GM12878 (cell line): ENCODE results near the gene LOX. TPM values are rescaled to one million over a fixed set of nuclear protein-coding genes. Genes with fewer than 3 reads are reported as not detected.

Source experiments
- ATAC-seq: fragments of 200-7000 bp; cut with Tn5 transposase; 3 replicates; pipeline ENCODE4 v1.9.1; 2020; ENCODE audit warnings: mild to moderate bottlenecking, moderate library complexity
- BruUV-seq: library from RNA; stranded (reverse); fragments of 400-500 nt; replicated peaks from 2 replicates; lab custom pipeline; 2021; lab: Mats Ljungman, UMichigan
- CTCF ChIA-PET: fragments of 300-600 bp; sonication (Branson Sonifier 250); formaldehyde crosslinking; extraction: SDS; loops from one replicate; lab custom pipeline; 2021; ENCODE audit warnings: inconsistent platforms; lab: Yijun Ruan, JAX
- POLR2A ChIA-PET: fragments of 350-600 bp; formaldehyde crosslinking; extraction: SDS; loops from one replicate; lab custom pipeline; 2021; ENCODE audit warnings: inconsistent platforms; lab: Charles Lee
- RAD21 ChIA-PET: fragments of 300-600 bp; sonication (Branson Sonifier 250); formaldehyde crosslinking; loops from one replicate; lab custom pipeline; 2023; ENCODE audit warnings: antibody characterized with exemption; ENCODE audit not compliant: unreplicated experiment; lab: Charles Lee
- SMC1A ChIA-PET: fragments of 300-600 bp; sonication (Branson Sonifier 250); formaldehyde crosslinking; loops from one replicate; lab custom pipeline; 2023; ENCODE audit not compliant: unreplicated experiment, uncharacterized antibody; lab: Charles Lee
- DNase-seq: peaks from one replicate; pipeline ENCODE4 v3.0.0-alpha.2; 2011; ENCODE audit warnings: low read depth, low spot score
- FAIRE-seq: peaks from 3 replicates; lab custom pipeline; 2011; peaks lifted over from hg19 to GRCh38; lab: Jason Lieb, UNC
- H2AFZ ChIP-seq: 2 replicates; pipeline ENCODE4 v1.6.0; 2011; ENCODE audit warnings: low read depth, low read length, control low read depth; ENCODE audit not compliant: control insufficient read depth
- H3K27ac ChIP-seq: 2 replicates; pipeline ENCODE4 v1.5.1; 2011; ENCODE audit warnings: control low read depth; ENCODE audit not compliant: control insufficient read depth, insufficient read depth
- H3K27me3 ChIP-seq, 2 experiments: replicated peaks in 1 of 2; 2 replicates each; pipeline versions ENCODE4 v1.6.0 to v1.6.1; 2011; ENCODE audit warnings: low read length in 1 of 2; ENCODE audit not compliant: control insufficient read depth in 2 of 2, insufficient read depth in 2 of 2
- H3K36me3 ChIP-seq, 2 experiments: 2 replicates each; pipeline ENCODE4 v1.5.1; 2011; ENCODE audit warnings: low read length in 1 of 2; ENCODE audit not compliant: control insufficient read depth in 2 of 2, insufficient read depth in 2 of 2
- H3K4me1 ChIP-seq: 2 replicates; pipeline ENCODE4 v1.6.1; 2011; ENCODE audit warnings: mild to moderate bottlenecking, low read length, moderate library complexity, mixed read lengths; ENCODE audit not compliant: control insufficient read depth, insufficient read depth
- H3K4me2 ChIP-seq: 2 replicates; pipeline ENCODE4 v1.6.0; 2011; ENCODE audit warnings: control low read depth; ENCODE audit not compliant: control insufficient read depth, insufficient read depth
- H3K4me3 ChIP-seq: fragments of 200-600 bp; sonication (generic); 2 replicates; pipeline ENCODE4 v1.5.1; 2016
- H3K79me2 ChIP-seq: 2 replicates; pipeline ENCODE4 v1.6.0; 2011; ENCODE audit warnings: low read length; ENCODE audit not compliant: control insufficient read depth, insufficient read depth
- H3K9ac ChIP-seq: 2 replicates; pipeline ENCODE4 v1.8.0; 2011; ENCODE audit warnings: low read length, control low read depth, mixed read lengths; ENCODE audit not compliant: control insufficient read depth, insufficient read depth
- H3K9me3 ChIP-seq: replicated peaks from 3 replicates; pipeline ENCODE4 v1.5.1; 2011; ENCODE audit warnings: mild to moderate bottlenecking, low read length; ENCODE audit not compliant: control insufficient read depth, insufficient read depth
- H4K20me1 ChIP-seq: 2 replicates; pipeline ENCODE4 v1.6.0; 2011; ENCODE audit not compliant: control insufficient read depth, insufficient read depth
- BMI1 ChIP-seq: fragments of 450-650 bp; IDR thresholded peaks from 2 replicates; pipeline ENCODE4 v1.6.1; 2016; ENCODE audit warnings: mild to moderate bottlenecking, moderate library complexity, borderline replicate concordance
- CHD4 ChIP-seq: fragments of 200-600 bp; sonication (generic); IDR thresholded peaks from 2 replicates; pipeline ENCODE4 v1.6.1; 2016; ENCODE audit warnings: mild to moderate bottlenecking
- NRF1 ChIP-seq: conservative IDR thresholded peaks from 2 replicates; pipeline ENCODE4 v1.6.1; 2011; ENCODE audit warnings: mild to moderate bottlenecking, low read depth, low read length, improper control_type of control experiment
- ZNF274 ChIP-seq: IDR thresholded peaks from one replicate; pipeline ENCODE4 v1.8.0; 2011; ENCODE audit not compliant: insufficient read length, insufficient read depth
- ZNF384 ChIP-seq: IDR thresholded peaks from 2 replicates; pipeline ENCODE4 v1.6.1; 2012; ENCODE audit warnings: low read depth, mild to moderate bottlenecking, low read length, improper control_type of control experiment, borderline replicate concordance
- ZNF622 ChIP-seq: fragments of 450-650 bp; IDR thresholded peaks from 2 replicates; pipeline ENCODE4 v1.6.1; 2017; ENCODE audit warnings: mild to moderate bottlenecking, inconsistent platforms
- WGBS: methylation state at CpG from one replicate; pipeline ENCODE4 v1.1.6; 2016; ENCODE audit warnings: low lambda C conversion rate; ENCODE audit not compliant: insufficient replicate concordance, insufficient coverage; ENCODE audit errors: missing lambda C conversion rate; 5-methylcytosine and 5-hydroxymethylcytosine counted together
- in situ Hi-C: fragments of 300-500 bp; cut with MboI; formaldehyde crosslinking; loops from 9 replicates; pipeline ENCODE4 v1.14.3; 2018; ENCODE audit warnings: mixed read lengths
- intact Hi-C: fragments of 100-400 bp; cut with micrococcal nuclease; formaldehyde crosslinking; loops from one replicate; pipeline ENCODE4 v1.14.2; 2022; ENCODE audit not compliant: unreplicated experiment
- polyA plus RNA-seq, 11 experiments: library from polyadenylated mRNA; depleted of rRNA in 4 of 11; unstranded in 6 of 11; stranded (reverse) in 5 of 11; fragments of >200 nt; fragmentation: Nextera tagmentation in 4 of 11; fragmentation: Illumina TruSeq in 1 of 11; extraction: Ambion mirVana in 4 of 11; extraction: Trizol in 1 of 11; gene quantifications; 1 replicate in 1 of 11; 2 replicates in 10 of 11; pipeline versions ENCODE4 v1.2.1 to v1.2.3, GENCODE V29; 2011 to 2016; ENCODE audit warnings: inconsistent platforms in 2 of 11, missing spikeins in 2 of 11, low read depth in 1 of 11
- total RNA-seq, 4 experiments: library from RNA; depleted of rRNA in 3 of 4; stranded (reverse); fragments of >200 nt in 3 of 4; fragmentation: Illumina TruSeq in 1 of 4; extraction: Trizol in 1 of 4; gene quantifications; 2 replicates each; pipeline versions ENCODE4 v1.2.1 to v1.2.3, GENCODE V29; 2013 to 2021
- TF ChIP-seq, protein P1 (sequence below): IDR thresholded peaks from 2 replicates; pipeline ENCODE4 v1.6.1; 2011; ENCODE audit warnings: borderline replicate concordance, low read depth, mild to moderate bottlenecking, moderate library complexity, low read length; ENCODE audit not compliant: insufficient read depth, poor library complexity, severe bottlenecking
- TF ChIP-seq, protein P2 (sequence below): IDR thresholded peaks from 2 replicates; pipeline ENCODE4 v1.6.1; 2011; ENCODE audit warnings: low read depth, mild to moderate bottlenecking, low read length, moderate library complexity, borderline replicate concordance; ENCODE audit errors: extremely low read depth
- TF ChIP-seq, protein P3 (sequence below): fragments of 450-650 bp; IDR thresholded peaks from 2 replicates; pipeline ENCODE4 v1.6.1; 2016; ENCODE audit warnings: mild to moderate bottlenecking

Gene LOX
- total and polyA plus RNA-seq, 10 of the 15 experiments (the other 5 are each of a cell fraction or from before 2014, with no cell fraction given), result 0.03 to 0.69 (median 0.07) TPM; not detected in 1

DNA sequence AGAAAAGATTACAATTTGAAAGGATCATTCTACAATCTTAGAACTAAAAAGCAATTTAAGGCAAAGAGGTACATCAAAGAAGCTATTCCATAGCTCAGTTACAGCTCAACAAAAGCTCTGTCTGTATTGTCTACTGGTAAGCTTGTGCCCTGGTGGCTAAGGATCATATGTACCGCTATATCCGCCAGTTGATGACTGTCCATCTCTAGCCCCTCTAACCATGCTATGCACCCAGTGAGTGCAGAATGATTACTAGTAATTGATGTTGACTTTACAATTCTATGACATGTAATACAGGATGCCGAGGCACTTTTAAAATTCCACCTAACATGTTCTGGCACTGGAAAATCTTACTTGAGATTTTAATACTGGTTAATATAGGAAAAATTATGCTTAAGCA lies 13.1 kb downstream of the LOX start:
- SMC1A ChIA-PET, result interaction anchor here (1.0 to 1.3 kb wide), 2 partner anchors 13 to 102 kb away, joined by 3 read pairs; no protein-coding TSS in a partner anchor
- TF ChIP-seq ZNF384, result no peak
- intact Hi-C loops (no loop called here), in situ Hi-C loops (no loop called here)
- DNase-seq (no peak), ATAC-seq (no peak), FAIRE-seq (no peak)
- H3K27me3 ChIP-seq, result no peaks in the 10 kb centered on the region
- no peak overlapping the region for H2AFZ ChIP-seq
- RAD21 ChIA-PET, result no interaction called here
- no peaks in the 10 kb centered on the region for H3K79me2 ChIP-seq
- H4K20me1 ChIP-seq, result no peaks in the 10 kb centered on the region
- POLR2A ChIA-PET, result no interaction called here
- H3K4me2 ChIP-seq, result no peak overlapping the region
- 99% methylated on average over 3 of the region's 3 CpGs for WGBS
- H3K9me3 ChIP-seq, result no peaks in the 10 kb centered on the region
- no TSS peak for BruUV-seq
- no peak overlapping the region for H3K27ac ChIP-seq
- H3K36me3 ChIP-seq, result no peaks in the 10 kb centered on the region
- H3K9ac ChIP-seq, result no peak overlapping the region
- CTCF ChIA-PET, result interaction anchor here (1.0 to 1.5 kb wide), 3 partner anchors 11 to 96 kb away, joined by 3 to 4 read pairs (median 4); no protein-coding TSS in a partner anchor
- no peaks in the 10 kb centered on the region for H3K4me1 ChIP-seq
- no peak overlapping the region for H3K4me3 ChIP-seq

DNA sequence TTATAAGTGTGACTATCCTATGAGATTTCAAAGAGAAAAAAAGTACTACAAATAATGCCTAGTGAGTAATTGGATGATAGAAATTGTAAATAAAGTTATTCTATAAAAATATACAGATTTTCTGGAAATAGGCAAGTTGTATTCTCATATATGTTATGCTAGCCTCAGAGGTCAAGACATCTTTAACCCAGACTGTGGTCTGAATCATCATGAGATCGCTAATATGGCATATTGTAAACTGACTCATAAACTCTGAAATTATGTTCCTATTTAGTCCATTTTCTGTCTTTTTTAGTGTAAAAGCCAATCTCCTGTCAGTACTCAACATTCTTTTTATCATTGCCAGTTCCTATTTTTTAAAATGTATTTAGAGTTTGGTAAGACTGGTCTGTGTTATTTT lies 14.2 kb downstream of the LOX start:
- ChIA-PET SMC1A (no interaction called here), POLR2A (no interaction called here), CTCF (no interaction called here), RAD21 (interaction anchor here (1.3 kb wide), 1 partner anchor 9 kb away, joined by 3 read pairs; no protein-coding TSS in a partner anchor)
- H3K79me2 ChIP-seq, result no peaks in the 10 kb centered on the region
- H2AFZ ChIP-seq, result no peak overlapping the region
- no TSS peak for BruUV-seq
- ATAC-seq (no peak), FAIRE-seq (peak; percentile 13), DNase-seq (no peak)
- no peak overlapping the region for H3K4me2 ChIP-seq
- intact Hi-C loops (no loop called here), in situ Hi-C loops (no loop called here)
- 95% methylated on average over 1 of the region's 1 CpG for WGBS
- H3K4me3 ChIP-seq, result no peak overlapping the region
- no peaks in the 10 kb centered on the region for H4K20me1 ChIP-seq
- no peak overlapping the region for H3K27ac ChIP-seq
- H3K9me3 ChIP-seq, result no peaks in the 10 kb centered on the region
- no peaks in the 10 kb centered on the region for H3K4me1 ChIP-seq
- TF ChIP-seq, protein P1, sequence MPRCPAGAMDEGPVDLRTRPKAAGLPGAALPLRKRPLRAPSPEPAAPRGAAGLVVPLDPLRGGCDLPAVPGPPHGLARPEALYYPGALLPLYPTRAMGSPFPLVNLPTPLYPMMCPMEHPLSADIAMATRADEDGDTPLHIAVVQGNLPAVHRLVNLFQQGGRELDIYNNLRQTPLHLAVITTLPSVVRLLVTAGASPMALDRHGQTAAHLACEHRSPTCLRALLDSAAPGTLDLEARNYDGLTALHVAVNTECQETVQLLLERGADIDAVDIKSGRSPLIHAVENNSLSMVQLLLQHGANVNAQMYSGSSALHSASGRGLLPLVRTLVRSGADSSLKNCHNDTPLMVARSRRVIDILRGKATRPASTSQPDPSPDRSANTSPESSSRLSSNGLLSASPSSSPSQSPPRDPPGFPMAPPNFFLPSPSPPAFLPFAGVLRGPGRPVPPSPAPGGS, result no peak
- no peak for TF ChIP-seq BMI1
- TF ChIP-seq ZNF384, result no peak
- TF ChIP-seq, protein P2, sequence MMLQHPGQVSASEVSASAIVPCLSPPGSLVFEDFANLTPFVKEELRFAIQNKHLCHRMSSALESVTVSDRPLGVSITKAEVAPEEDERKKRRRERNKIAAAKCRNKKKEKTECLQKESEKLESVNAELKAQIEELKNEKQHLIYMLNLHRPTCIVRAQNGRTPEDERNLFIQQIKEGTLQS, result no peak
- no peak for TF ChIP-seq NRF1
- TF ChIP-seq, protein P3, sequence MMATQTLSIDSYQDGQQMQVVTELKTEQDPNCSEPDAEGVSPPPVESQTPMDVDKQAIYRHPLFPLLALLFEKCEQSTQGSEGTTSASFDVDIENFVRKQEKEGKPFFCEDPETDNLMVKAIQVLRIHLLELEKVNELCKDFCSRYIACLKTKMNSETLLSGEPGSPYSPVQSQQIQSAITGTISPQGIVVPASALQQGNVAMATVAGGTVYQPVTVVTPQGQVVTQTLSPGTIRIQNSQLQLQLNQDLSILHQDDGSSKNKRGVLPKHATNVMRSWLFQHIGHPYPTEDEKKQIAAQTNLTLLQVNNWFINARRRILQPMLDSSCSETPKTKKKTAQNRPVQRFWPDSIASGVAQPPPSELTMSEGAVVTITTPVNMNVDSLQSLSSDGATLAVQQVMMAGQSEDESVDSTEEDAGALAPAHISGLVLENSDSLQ, result no peak
- TF ChIP-seq ZNF622, result no peak
- no peak for TF ChIP-seq CHD4
- no peak for TF ChIP-seq ZNF274
- H3K9ac ChIP-seq, result no peak overlapping the region
- no peaks in the 10 kb centered on the region for H3K27me3 ChIP-seq
- H3K36me3 ChIP-seq, result no peaks in the 10 kb centered on the region
